Natural killer cell (primary cell): ENCODE results near the gene PHLPP1. TPM values are rescaled to one million over a fixed set of nuclear protein-coding genes. Genes with fewer than 3 reads are reported as not detected.
A peak's percentile ranks its signal among the peaks of the same experiment; 100 is the strongest.

Experiments used
- ATAC-seq, 3 donors: fragments of 150-1000 bp in 2 of 3; fragments of 200-7000 bp in 1 of 3; cut with Tn5 transposase; 1 replicate in 1 of 3; 2 replicates in 2 of 3; pipeline ENCODE4 v1.10.0; 2021; ENCODE audit warnings: mild to moderate bottlenecking in 2 of 3, moderate library complexity in 2 of 3
- DNase-seq, 2 donors: peaks; one replicate each; pipeline versions ENCODE4 v3.0.0 to v3.0.0-alpha.2; 2013 to 2021; ENCODE audit warnings: mixed read lengths in 1 of 2
- H3K27ac ChIP-seq: one replicate; pipeline ENCODE4 v1.5.1; 2013; ENCODE audit warnings: mild to moderate bottlenecking, low read length
- H3K27me3 ChIP-seq: one replicate; pipeline ENCODE4 v1.6.1; 2013; ENCODE audit warnings: low read length; ENCODE audit not compliant: control insufficient read depth, insufficient read depth
- H3K36me3 ChIP-seq: one replicate; pipeline ENCODE4 v1.6.1; 2013; ENCODE audit warnings: low read length; ENCODE audit not compliant: control insufficient read depth, insufficient read depth
- H3K4me1 ChIP-seq: one replicate; pipeline ENCODE4 v1.6.1; 2013; ENCODE audit warnings: low read length; ENCODE audit not compliant: control insufficient read depth, insufficient read depth
- H3K4me3 ChIP-seq: one replicate; pipeline ENCODE4 v1.5.1; 2013; ENCODE audit warnings: low read length
- H3K9me3 ChIP-seq: one replicate; pipeline ENCODE4 v1.6.1; 2013; ENCODE audit warnings: low read length; ENCODE audit not compliant: control insufficient read depth, insufficient read depth
- H3K27ac Mint-ChIP-seq, 2 donors: one replicate each; pipeline ENCODE4 v1.8.0; 2022; ENCODE audit warnings: mild to moderate bottlenecking in 2 of 2, mixed read lengths in 2 of 2, moderate library complexity in 1 of 2
- H3K27me3 Mint-ChIP-seq, 2 donors: one replicate each; pipeline ENCODE4 v1.8.0; 2022; ENCODE audit warnings: low read depth in 2 of 2, mixed read lengths in 2 of 2
- H3K36me3 Mint-ChIP-seq: one replicate; pipeline ENCODE4 v1.8.0; 2022; ENCODE audit warnings: mixed read lengths
- H3K4me1 Mint-ChIP-seq, 2 donors: one replicate each; pipeline ENCODE4 v1.8.0; 2022; ENCODE audit warnings: mixed read lengths in 2 of 2
- H3K4me3 Mint-ChIP-seq: one replicate; pipeline ENCODE4 v1.8.0; 2022; ENCODE audit warnings: mild to moderate bottlenecking, moderate library complexity, mixed read lengths
- H3K9me3 Mint-ChIP-seq, 2 donors: one replicate each; pipeline ENCODE4 v1.8.0; 2022; ENCODE audit warnings: mixed read lengths in 2 of 2
- CTCF ChIP-seq: fragments of 200-600 bp; IDR thresholded peaks from one replicate; pipeline ENCODE4 v1.8.0; 2022; ENCODE audit warnings: antibody characterized with exemption
- WGBS: methylation state at CpG from one replicate; pipeline ENCODE4 v1.1.7; 2013; ENCODE audit warnings: missing lambda C conversion rate; ENCODE audit not compliant: insufficient coverage; 5-methylcytosine and 5-hydroxymethylcytosine counted together
- intact Hi-C: fragments of 100-400 bp; cut with micrococcal nuclease; formaldehyde crosslinking; loops from one replicate; pipeline ENCODE4 v1.14.2; 2022
- total RNA-seq, 4 donors: library from RNA; stranded (reverse); fragments of 120-200 nt in 1 of 4; gene quantifications; one replicate each; pipeline versions ENCODE4 v1.2.3 to v1.2.4, GENCODE V29; 2013 to 2022

Gene PHLPP1
- total RNA-seq, 3 donors from 2014 or later (not counting 1 experiment from before 2014, with no cell fraction given): 12.1 to 14.8 (median 12.2) TPM

DNA sequence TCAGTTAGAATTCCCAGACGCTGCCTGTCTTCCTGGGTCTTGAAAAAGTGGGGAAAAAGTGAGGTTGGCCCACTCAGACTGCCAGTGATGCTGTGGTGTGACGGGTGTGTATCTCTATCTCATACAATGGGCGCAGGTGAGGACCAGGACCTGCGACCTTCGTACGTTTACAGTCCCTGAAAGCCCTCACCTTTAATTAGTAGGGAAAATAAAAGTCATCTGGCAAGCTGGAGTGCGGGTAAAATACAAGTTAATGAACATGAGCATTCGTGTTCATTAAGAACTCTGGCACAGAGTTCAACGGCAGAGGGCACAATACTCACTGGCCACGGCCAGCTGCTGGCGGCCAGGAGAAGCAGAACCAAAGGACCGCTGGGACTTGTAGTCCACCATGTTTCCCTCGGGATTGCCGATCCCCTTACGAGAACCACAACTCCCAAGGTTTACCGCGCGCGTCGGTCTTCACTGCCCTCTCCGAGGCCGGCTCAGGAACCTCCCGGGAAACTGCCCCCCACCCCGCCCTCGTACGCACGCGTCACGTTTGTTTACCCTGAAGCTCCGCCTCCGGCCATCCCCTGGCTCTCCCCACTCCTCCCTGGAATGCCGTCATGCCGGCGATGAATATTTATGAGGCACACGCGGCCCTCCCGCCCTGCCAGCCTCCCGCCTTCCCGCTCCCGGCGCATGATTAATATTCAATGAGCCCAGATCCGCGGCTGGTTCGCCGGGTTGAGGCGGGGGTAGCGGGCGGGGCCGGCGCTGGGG, 488 bp upstream of the PHLPP1 start:
- peak; percentile 80 for TF ChIP-seq CTCF
- peak; percentile 68 to 82 (median 71) for ATAC-seq
- no peaks in the 10 kb centered on the region for H3K36me3 Mint-ChIP-seq
- no peaks in the 10 kb centered on the region for H3K9me3 ChIP-seq
- H3K9me3 Mint-ChIP-seq: no peaks in the 10 kb centered on the region
- peak overlapping the region; percentile 92 to 94 for H3K27ac Mint-ChIP-seq
- 3% methylated on average over 47 of the region's 50 CpGs for WGBS
- intact Hi-C loops: loop anchor here (1.0 to 10.0 kb wide), 7 partner anchors 67 to 707 kb away; partner anchors contain the start of genes PIGN, RELCH, VPS4B and ZCCHC2
- H3K27me3 ChIP-seq: no peaks in the 10 kb centered on the region
- peak overlapping the region; percentile 86 for H3K4me3 ChIP-seq
- no peaks in the 10 kb centered on the region for H3K27me3 Mint-ChIP-seq
- peak overlapping the region; percentile 89 for H3K4me3 Mint-ChIP-seq
- H3K27ac ChIP-seq: peak overlapping the region; percentile 92
- H3K4me1 Mint-ChIP-seq: peaks cover 29 to 31% of the 10 kb centered on the region in 2 donors
- H3K4me1 ChIP-seq: peaks cover 13% of the 10 kb centered on the region
- peak; percentile 81 to 96 for DNase-seq
- H3K36me3 ChIP-seq: no peaks in the 10 kb centered on the region

DNA sequence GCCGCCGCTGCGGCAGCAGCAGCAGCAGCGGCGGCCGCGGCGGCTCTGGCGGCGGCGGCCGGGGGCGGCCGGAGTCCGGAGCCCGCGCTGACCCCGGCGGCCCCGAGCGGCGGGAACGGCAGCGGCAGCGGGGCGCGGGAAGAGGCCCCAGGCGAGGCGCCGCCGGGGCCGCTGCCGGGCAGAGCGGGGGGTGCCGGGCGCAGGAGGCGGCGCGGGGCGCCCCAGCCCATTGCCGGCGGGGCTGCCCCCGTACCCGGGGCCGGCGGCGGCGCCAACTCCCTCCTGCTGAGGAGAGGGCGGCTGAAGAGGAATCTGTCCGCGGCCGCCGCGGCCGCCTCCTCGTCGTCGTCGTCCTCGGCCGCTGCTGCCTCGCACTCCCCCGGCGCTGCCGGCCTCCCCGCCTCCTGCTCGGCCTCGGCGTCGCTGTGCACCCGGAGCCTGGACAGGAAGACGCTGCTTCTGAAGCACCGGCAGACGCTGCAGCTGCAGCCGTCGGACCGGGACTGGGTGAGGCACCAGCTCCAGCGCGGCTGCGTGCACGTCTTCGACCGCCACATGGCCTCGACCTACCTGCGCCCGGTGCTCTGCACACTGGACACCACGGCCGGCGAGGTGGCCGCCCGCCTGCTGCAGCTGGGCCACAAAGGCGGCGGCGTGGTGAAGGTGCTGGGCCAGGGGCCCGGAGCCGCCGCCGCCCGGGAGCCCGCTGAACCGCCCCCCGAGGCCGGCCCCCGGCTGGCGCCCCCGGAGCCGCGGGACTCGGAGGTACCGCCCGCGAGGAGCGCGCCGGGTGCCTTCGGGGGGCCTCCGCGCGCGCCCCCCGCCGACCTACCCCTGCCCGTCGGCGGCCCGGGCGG, 646 bp downstream of the PHLPP1 start:
- intact Hi-C loops: loop anchor here (5.0 to 10.0 kb wide), 6 partner anchors 66 to 706 kb away; partner anchors contain the start of genes PIGN, RELCH, VPS4B and ZCCHC2
- peaks cover 13% of the 10 kb centered on the region for H3K4me1 ChIP-seq
- peak overlapping the region; percentile 86 for H3K4me3 ChIP-seq
- peaks cover 29 to 31% of the 10 kb centered on the region in 2 donors for H3K4me1 Mint-ChIP-seq
- DNase-seq (peak; percentile 56 to 79), ATAC-seq (peak; percentile 32 to 48 (median 42))
- H3K27ac ChIP-seq: peak overlapping the region; percentile 92
- WGBS: under 1% methylated on average over 127 of the region's 127 CpGs
- no peaks in the 10 kb centered on the region for H3K36me3 Mint-ChIP-seq
- H3K9me3 Mint-ChIP-seq: no peaks in the 10 kb centered on the region
- peak overlapping the region in 1 of 2 donors; percentile 94 for H3K27ac Mint-ChIP-seq
- no peaks in the 10 kb centered on the region for H3K36me3 ChIP-seq
- H3K27me3 Mint-ChIP-seq: no peaks in the 10 kb centered on the region
- no peaks in the 10 kb centered on the region for H3K27me3 ChIP-seq
- H3K9me3 ChIP-seq: no peaks in the 10 kb centered on the region
- no peak for TF ChIP-seq CTCF
- peak overlapping the region; percentile 83 for H3K4me3 Mint-ChIP-seq

- Mint-ChIP-seq H3K4me3 (peak overlapping the region; percentile 83), H3K27ac (peak overlapping the region; percentile 79 to 94), H3K9me3 (no peaks in the 10 kb centered on the region), H3K27me3 (no peaks in the 10 kb centered on the region), H3K4me1 (peaks cover 29 to 31% of the 10 kb centered on the region in 2 donors), H3K36me3 (no peaks in the 10 kb centered on the region)
- Histone ChIP-seq H3K27me3 (no peaks in the 10 kb centered on the region), H3K9me3 (no peaks in the 10 kb centered on the region), H3K4me3 (peak overlapping the region; percentile 47), H3K4me1 (peaks cover 13% of the 10 kb centered on the region), H3K27ac (no peak overlapping the region), H3K36me3 (no peaks in the 10 kb centered on the region)
- no peak for TF ChIP-seq CTCF
- under 1% methylated on average over 68 of the region's 68 CpGs for WGBS
- ATAC-seq (peak; percentile 45 to 57 (median 51)), DNase-seq (peak; percentile 64 to 78)
- intact Hi-C loops: loop anchor here (1.0 to 10.0 kb wide), 7 partner anchors 66 to 706 kb away; partner anchors contain the start of genes PIGN, RELCH, VPS4B and ZCCHC2
Measured at GRCh38 chr18:62716619-62717168, 1.4 kb downstream of the PHLPP1 start.
